ENCODE measurements around the gene HYAL1. TPM values are rescaled to one million over a fixed set of nuclear protein-coding genes. Genes with fewer than 3 reads are reported as not detected.
"Not testable (repeated sequence)": the region's sequence is repeated elsewhere in the genome, so short reads cannot be mapped to it uniquely, and the experiment has no call there.

Gene HYAL1
- total RNA-seq, 4 donors from 2014 or later: 19.5 to 31.0 (median 27.4) TPM

- peak in 1 of 2 donors; percentile 78 for DNase-seq (ENCODE audit: low spot score in 2 of 2)
- H3K4me1 ChIP-seq: peaks cover 79% of the 10 kb centered on the region
- H3K36me3 ChIP-seq: peaks cover 19% of the 10 kb centered on the region
- no peaks in the 10 kb centered on the region for H3K9me3 ChIP-seq
- H3K27me3 ChIP-seq: no peaks in the 10 kb centered on the region
- peak overlapping the region; percentile 89 for H3K27ac ChIP-seq
- 100% methylated on average over 1 of the region's 6 CpGs for WGBS
- TF ChIP-seq POLR2A (IDR thresholded peaks at IDR 0.05) (no peak), POLR2AphosphoS5 (IDR thresholded peaks at IDR 0.05) (no peak), EP300 (IDR thresholded peaks at IDR 0.05) (no peak)
- TF ChIP-seq, protein P1, sequence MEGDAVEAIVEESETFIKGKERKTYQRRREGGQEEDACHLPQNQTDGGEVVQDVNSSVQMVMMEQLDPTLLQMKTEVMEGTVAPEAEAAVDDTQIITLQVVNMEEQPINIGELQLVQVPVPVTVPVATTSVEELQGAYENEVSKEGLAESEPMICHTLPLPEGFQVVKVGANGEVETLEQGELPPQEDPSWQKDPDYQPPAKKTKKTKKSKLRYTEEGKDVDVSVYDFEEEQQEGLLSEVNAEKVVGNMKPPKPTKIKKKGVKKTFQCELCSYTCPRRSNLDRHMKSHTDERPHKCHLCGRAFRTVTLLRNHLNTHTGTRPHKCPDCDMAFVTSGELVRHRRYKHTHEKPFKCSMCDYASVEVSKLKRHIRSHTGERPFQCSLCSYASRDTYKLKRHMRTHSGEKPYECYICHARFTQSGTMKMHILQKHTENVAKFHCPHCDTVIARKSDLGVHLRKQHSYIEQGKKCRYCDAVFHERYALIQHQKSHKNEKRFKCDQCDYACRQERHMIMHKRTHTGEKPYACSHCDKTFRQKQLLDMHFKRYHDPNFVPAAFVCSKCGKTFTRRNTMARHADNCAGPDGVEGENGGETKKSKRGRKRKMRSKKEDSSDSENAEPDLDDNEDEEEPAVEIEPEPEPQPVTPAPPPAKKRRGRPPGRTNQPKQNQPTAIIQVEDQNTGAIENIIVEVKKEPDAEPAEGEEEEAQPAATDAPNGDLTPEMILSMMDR (IDR thresholded peaks at IDR 0.05): no peak
- H3K4me3 ChIP-seq: peak overlapping the region; percentile 93
These were observed 13.9 kb upstream of the HYAL1 start for GRCh38 chr3:50317300-50317699.

DNA sequence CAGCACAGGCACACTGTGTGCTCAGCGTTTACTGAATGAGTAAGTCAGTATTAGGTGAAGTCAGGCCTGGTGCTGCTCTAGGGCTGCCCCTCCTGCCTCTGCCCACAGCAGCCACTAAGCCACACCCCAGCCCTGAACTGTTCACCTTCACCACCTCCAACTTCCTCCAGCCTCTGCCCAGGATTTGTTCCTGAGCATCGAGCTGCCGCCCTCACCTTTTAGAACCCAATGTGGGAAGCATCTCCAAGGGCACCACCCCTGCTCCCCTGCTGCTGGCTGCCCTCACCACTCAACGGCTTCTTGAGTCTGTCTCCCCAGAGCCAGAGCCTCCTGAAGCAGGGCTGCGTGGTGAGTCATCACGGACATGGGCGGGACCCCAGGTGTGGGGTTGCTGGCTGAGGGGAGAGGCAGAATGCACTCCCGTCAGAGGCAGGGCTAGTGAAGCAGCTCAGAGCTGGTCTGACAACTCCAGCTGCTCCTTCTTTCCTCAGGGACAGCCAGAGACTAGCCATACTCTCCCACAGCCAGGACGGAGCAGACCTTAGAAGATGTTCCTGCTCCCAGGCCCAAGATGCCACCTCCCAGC is 13.4 kb upstream of the HYAL1 start:
- Histone ChIP-seq H3K9me3 (no peaks in the 10 kb centered on the region), H3K4me3 (peak overlapping the region; percentile 93), H3K4me1 (peaks cover 77% of the 10 kb centered on the region), H3K27me3 (no peaks in the 10 kb centered on the region), H3K27ac (peak overlapping the region; percentile 89), H3K36me3 (peaks cover 19% of the 10 kb centered on the region)
- WGBS: 24% methylated on average over 3 of the region's 9 CpGs
- peak; percentile 88 for DNase-seq (ENCODE audit: low spot score in 2 of 2)
- TF ChIP-seq, protein P1 (IDR thresholded peaks at IDR 0.05): no peak
- peak in 2 of 3 donors; percentile 25 to 66 for TF ChIP-seq POLR2AphosphoS5 (IDR thresholded peaks at IDR 0.05)

DNA sequence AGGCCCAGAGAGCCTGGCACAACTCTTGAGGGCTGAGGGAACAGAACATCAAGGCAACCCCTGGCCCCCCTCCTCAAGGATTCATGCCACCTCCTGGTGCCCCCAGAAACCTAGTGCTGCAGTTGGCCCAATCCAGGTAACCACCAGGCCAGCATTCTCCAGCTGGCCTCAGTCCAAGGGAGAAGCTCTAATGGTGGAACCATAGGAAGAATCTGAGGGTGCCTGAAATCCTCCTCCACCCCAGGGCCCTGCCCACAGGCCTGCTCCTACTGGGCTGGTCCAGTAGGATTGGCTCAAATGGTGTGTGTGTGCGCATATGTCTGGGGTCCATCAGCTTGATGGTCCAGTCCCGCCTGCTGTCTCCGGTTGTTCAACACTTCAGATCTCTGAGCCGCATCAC is 11.4 kb upstream of the HYAL1 start:
- Histone ChIP-seq H3K4me1 (peaks cover 75% of the 10 kb centered on the region), H3K9me3 (no peaks in the 10 kb centered on the region), H3K36me3 (peaks cover 18% of the 10 kb centered on the region), H3K27me3 (no peaks in the 10 kb centered on the region), H3K4me3 (no peak overlapping the region), H3K27ac (peak overlapping the region; percentile 6)
- TF ChIP-seq POLR2AphosphoS5 (IDR thresholded peaks at IDR 0.05): no peak
- TF ChIP-seq EP300 (IDR thresholded peaks at IDR 0.05): no peak
- TF ChIP-seq, protein P1 (IDR thresholded peaks at IDR 0.05): no peak
- TF ChIP-seq POLR2A (IDR thresholded peaks at IDR 0.05): no peak
- 100% methylated on average over 4 of the region's 4 CpGs for WGBS
- DNase-seq (ENCODE audit: low spot score in 2 of 2): no peak

GRCh38 chr3:50314342-50314741 is 11.0 kb upstream of the HYAL1 start:
- peaks cover 70% of the 10 kb centered on the region for H3K4me1 ChIP-seq
- no peak for DNase-seq (ENCODE audit: low spot score in 2 of 2)
- no peaks in the 10 kb centered on the region for H3K27me3 ChIP-seq
- H3K27ac ChIP-seq: peak overlapping the region; percentile 6
- H3K4me3 ChIP-seq: no peak overlapping the region
- 72% methylated on average over 3 of the region's 3 CpGs for WGBS
- TF ChIP-seq, protein P1 (IDR thresholded peaks at IDR 0.05): no peak
- TF ChIP-seq POLR2AphosphoS5 (IDR thresholded peaks at IDR 0.05): no peak
- TF ChIP-seq EP300 (IDR thresholded peaks at IDR 0.05): no peak
- TF ChIP-seq POLR2A (IDR thresholded peaks at IDR 0.05): no peak
- peaks cover 13% of the 10 kb centered on the region for H3K36me3 ChIP-seq
- no peaks in the 10 kb centered on the region for H3K9me3 ChIP-seq

DNA sequence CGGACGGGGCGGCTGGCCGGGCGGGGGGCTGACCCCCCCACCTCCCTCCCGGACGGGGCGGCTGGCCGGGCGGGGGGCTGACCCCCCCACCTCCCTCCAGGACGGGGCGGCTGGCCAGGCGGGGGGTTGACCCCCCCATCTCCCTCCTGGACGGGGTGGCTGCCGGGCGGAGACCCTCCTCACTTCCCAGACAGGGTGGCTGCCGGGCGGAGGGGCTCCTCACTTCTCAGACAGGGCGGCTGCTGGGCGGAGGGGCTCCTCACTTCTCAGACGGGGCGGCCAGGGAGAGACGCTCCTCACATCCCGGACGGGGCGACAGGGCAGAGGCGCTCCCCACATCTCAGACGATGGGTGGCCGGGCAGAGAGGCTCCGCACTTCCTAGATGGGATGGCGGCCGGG is 8.7 kb upstream of the HYAL1 start:
- DNase-seq (ENCODE audit: low spot score in 2 of 2); H3K9me3 ChIP-seq; H3K36me3 ChIP-seq; H3K27me3 ChIP-seq: not testable (repeated sequence)
- no CpG with 5 or more reads among the region's 32 CpGs for WGBS
- Histone ChIP-seq H3K4me1 (peaks cover 47% of the 10 kb centered on the region), H3K27ac (peak overlapping the region; percentile 41), H3K4me3 (peak overlapping the region; percentile 48)

- no peak for DNase-seq (ENCODE audit: low spot score in 2 of 2)
These were observed 1.2 kb upstream of the HYAL1 start for GRCh38 chr3:50304601-50305000.

More at GRCh38 chr3:50304601-50305000, 1.2 kb upstream of the HYAL1 start:
- H3K36me3 ChIP-seq: no peaks in the 10 kb centered on the region
- H3K27ac ChIP-seq: no peak overlapping the region
- no peaks in the 10 kb centered on the region for H3K27me3 ChIP-seq
- TF ChIP-seq EP300 (IDR thresholded peaks at IDR 0.05) (no peak), POLR2AphosphoS5 (IDR thresholded peaks at IDR 0.05) (no peak), POLR2A (IDR thresholded peaks at IDR 0.05) (no peak)
- TF ChIP-seq, protein P1 (IDR thresholded peaks at IDR 0.05): no peak
- no peaks in the 10 kb centered on the region for H3K9me3 ChIP-seq
- peaks cover 32% of the 10 kb centered on the region for H3K4me1 ChIP-seq
- H3K4me3 ChIP-seq: no peak overlapping the region
